ENCODE results near the gene MUC2.

- TF ChIP-seq CTCF (IDR thresholded peaks at IDR 0.05) (no peak), EZH2 (IDR thresholded peaks at IDR 0.05; ENCODE audit: borderline replicate concordance, insufficient read depth, low read depth, low read length, poor library complexity, severe bottlenecking) (no peak)
Measured at GRCh38 chr11:1059759-1060158, 14.9 kb upstream of the MUC2 start.
